Body of pancreas (tissue), 4 donors: ENCODE data around the gene CTDSP2.

ENCODE experiments used
- POLR2A ChIP-seq, 3 donors: fragments of 450-650 bp; IDR thresholded peaks; one replicate each; pipeline ENCODE4 v1.6.1; 2016; ENCODE audit warnings: antibody characterized with exemption in 3 of 3, mild to moderate bottlenecking in 2 of 3
- TF ChIP-seq, protein P1 (sequence below), 7 experiments: fragments of 450-650 bp in 4 of 7; fragments of 200-600 bp in 3 of 7; sonication (generic) in 3 of 7; IDR thresholded peaks; one replicate each; pipeline ENCODE4 v1.5.1; 2016 to 2019; ENCODE audit warnings: antibody characterized with exemption in 7 of 7

- TF ChIP-seq, protein P1, sequence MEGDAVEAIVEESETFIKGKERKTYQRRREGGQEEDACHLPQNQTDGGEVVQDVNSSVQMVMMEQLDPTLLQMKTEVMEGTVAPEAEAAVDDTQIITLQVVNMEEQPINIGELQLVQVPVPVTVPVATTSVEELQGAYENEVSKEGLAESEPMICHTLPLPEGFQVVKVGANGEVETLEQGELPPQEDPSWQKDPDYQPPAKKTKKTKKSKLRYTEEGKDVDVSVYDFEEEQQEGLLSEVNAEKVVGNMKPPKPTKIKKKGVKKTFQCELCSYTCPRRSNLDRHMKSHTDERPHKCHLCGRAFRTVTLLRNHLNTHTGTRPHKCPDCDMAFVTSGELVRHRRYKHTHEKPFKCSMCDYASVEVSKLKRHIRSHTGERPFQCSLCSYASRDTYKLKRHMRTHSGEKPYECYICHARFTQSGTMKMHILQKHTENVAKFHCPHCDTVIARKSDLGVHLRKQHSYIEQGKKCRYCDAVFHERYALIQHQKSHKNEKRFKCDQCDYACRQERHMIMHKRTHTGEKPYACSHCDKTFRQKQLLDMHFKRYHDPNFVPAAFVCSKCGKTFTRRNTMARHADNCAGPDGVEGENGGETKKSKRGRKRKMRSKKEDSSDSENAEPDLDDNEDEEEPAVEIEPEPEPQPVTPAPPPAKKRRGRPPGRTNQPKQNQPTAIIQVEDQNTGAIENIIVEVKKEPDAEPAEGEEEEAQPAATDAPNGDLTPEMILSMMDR (IDR thresholded peaks at IDR 0.05), result no peak
- no peak for TF ChIP-seq POLR2A (IDR thresholded peaks at IDR 0.05)
Measured at GRCh38 chr12:57885207-57885606, 38.7 kb upstream of the CTDSP2 start.
